A673 (cell line): ENCODE measurements around the gene PPARA. TPM values are rescaled to one million over a fixed set of nuclear protein-coding genes. Genes with fewer than 3 reads are reported as not detected.

Experiments
- BruUV-seq: library from RNA; stranded (reverse); fragments of 400-500 nt; replicated peaks from 2 replicates; lab custom pipeline; 2021; lab: Mats Ljungman, UMichigan
- CTCF ChIA-PET: fragments of 300-600 bp; sonication (Branson Sonifier 250); formaldehyde crosslinking; loops from one replicate; lab custom pipeline; 2022; ENCODE audit warnings: antibody characterized with exemption; lab: Charles Lee
- POLR2A ChIA-PET: fragments of 300-600 bp; sonication (Branson Sonifier 250); formaldehyde crosslinking; loops from one replicate; lab custom pipeline; 2022; ENCODE audit warnings: antibody characterized with exemption; ENCODE audit not compliant: low non-redundant PET; lab: Charles Lee
- DNase-seq: peaks from one replicate; pipeline ENCODE4 v3.0.0-alpha.2; 2015; ENCODE audit warnings: low spot score
- H3K27ac ChIP-seq: fragments of 200-600 bp; sonication (generic); 2 replicates; pipeline ENCODE4 v1.5.1; 2016; ENCODE audit warnings: mixed run types, low read depth, mild to moderate bottlenecking, mixed read lengths, antibody characterized with exemption, low read length; ENCODE audit not compliant: poor library complexity, severe bottlenecking
- H3K27me3 ChIP-seq: fragments of 200-600 bp; sonication (generic); replicated peaks from 2 replicates; pipeline ENCODE4 v1.6.1; 2017; ENCODE audit warnings: mixed run types, low read depth, mild to moderate bottlenecking, mixed read lengths, antibody characterized with exemption, low read length; ENCODE audit not compliant: insufficient read depth, poor library complexity
- H3K36me3 ChIP-seq: fragments of 200-600 bp; sonication (generic); 2 replicates; pipeline ENCODE4 v1.6.1; 2016; ENCODE audit warnings: mixed run types, mild to moderate bottlenecking, mixed read lengths, antibody characterized with exemption, low read length; ENCODE audit not compliant: insufficient read depth, poor library complexity, severe bottlenecking
- H3K4me1 ChIP-seq: fragments of 200-600 bp; sonication (generic); 2 replicates; pipeline ENCODE4 v1.6.1; 2017; ENCODE audit warnings: mixed run types, mild to moderate bottlenecking, mixed read lengths, antibody characterized with exemption, low read length; ENCODE audit not compliant: insufficient read depth, poor library complexity, severe bottlenecking
- H3K4me3 ChIP-seq: fragments of 200-600 bp; sonication (generic); 2 replicates; pipeline ENCODE4 v1.5.1; 2016; ENCODE audit warnings: low read depth, mixed run types, mild to moderate bottlenecking, mixed read lengths, low read length; ENCODE audit not compliant: poor library complexity, severe bottlenecking
- H3K9me3 ChIP-seq: fragments of 200-600 bp; sonication (generic); 2 replicates; pipeline ENCODE4 v1.6.1; 2016; ENCODE audit warnings: mixed run types, low read depth, mild to moderate bottlenecking, mixed read lengths, antibody characterized with exemption, low read length; ENCODE audit not compliant: poor library complexity, severe bottlenecking
- CTCF ChIP-seq: fragments of 300-800, 200-600 bp; sonication (generic); conservative IDR thresholded peaks from 2 replicates; pipeline ENCODE4 v1.5.1; 2017; ENCODE audit warnings: low read depth, mild to moderate bottlenecking, antibody characterized with exemption, low read length, moderate library complexity, mixed read lengths
- EZH2 ChIP-seq: fragments of 200-600 bp; sonication (generic); IDR thresholded peaks from 2 replicates; pipeline ENCODE4 v1.6.1; 2017; ENCODE audit warnings: borderline replicate concordance, low read depth, mild to moderate bottlenecking, mixed read lengths, antibody characterized with exemption, low read length; ENCODE audit not compliant: poor library complexity, severe bottlenecking
- intact Hi-C: fragments of 100-400 bp; cut with micrococcal nuclease; formaldehyde crosslinking; loops from one replicate; pipeline ENCODE4 v1.10.0; 2022; ENCODE audit not compliant: unreplicated experiment
- total RNA-seq: library from RNA; stranded (reverse); gene quantifications from 2 replicates; pipeline ENCODE4 v1.2.3, GENCODE V29; 2021

The PPARA gene
- total RNA-seq, 1 experiment from 2014 or later, result 2.0 TPM

- H3K27ac ChIP-seq, result no peak overlapping the region
- H3K9me3 ChIP-seq, result no peaks in the 10 kb centered on the region
- H3K4me3 ChIP-seq, result no peak overlapping the region
- intact Hi-C loops, result no loop called here
- CTCF ChIA-PET, result no interaction called here
- H3K27me3 ChIP-seq, result no peaks in the 10 kb centered on the region
- no TSS peak for BruUV-seq
- no peak for DNase-seq
- H3K36me3 ChIP-seq, result no peaks in the 10 kb centered on the region
- POLR2A ChIA-PET, result no interaction called here
- TF ChIP-seq EZH2 (no peak), CTCF (no peak)
- no peaks in the 10 kb centered on the region for H3K4me1 ChIP-seq
These were observed 88.2 kb downstream of the PPARA start for GRCh38 chr22:46238541-46238940.

GRCh38 chr22:46239261-46240048 lies 89.1 kb downstream of the PPARA start:
- no peak overlapping the region for H3K4me3 ChIP-seq
- no peak for DNase-seq
- CTCF ChIA-PET, result no interaction called here
- no peaks in the 10 kb centered on the region for H3K27me3 ChIP-seq
- H3K36me3 ChIP-seq, result no peaks in the 10 kb centered on the region
- H3K4me1 ChIP-seq, result no peaks in the 10 kb centered on the region
- BruUV-seq, result no TSS peak
- no peaks in the 10 kb centered on the region for H3K9me3 ChIP-seq
- intact Hi-C loops, result no loop called here
- TF ChIP-seq CTCF, result no peak
- no peak for TF ChIP-seq EZH2
- no peak overlapping the region for H3K27ac ChIP-seq
- POLR2A ChIA-PET, result no interaction called here

- no peak for DNase-seq
- no peak overlapping the region for H3K27ac ChIP-seq
- H3K4me1 ChIP-seq, result no peaks in the 10 kb centered on the region
- BruUV-seq, result no TSS peak
- POLR2A ChIA-PET, result no interaction called here
- no peaks in the 10 kb centered on the region for H3K9me3 ChIP-seq
- no peaks in the 10 kb centered on the region for H3K27me3 ChIP-seq
- CTCF ChIA-PET, result no interaction called here
- intact Hi-C loops, result no loop called here
- TF ChIP-seq CTCF, result no peak
- peaks cover 3% of the 10 kb centered on the region for H3K36me3 ChIP-seq
- no peak overlapping the region for H3K4me3 ChIP-seq
These were observed 89.7 kb downstream of the PPARA start for GRCh38 chr22:46240073-46240472.
